Activated naive CD8-positive, alpha-beta T cell treated with anti-CD3 and anti-CD28 coated beads, Interleukin-2, amount 50 U/mL, for 16 hours (primary cell): ENCODE measurements around the gene NHLRC4.

ENCODE experiments used
- DNase-seq: peaks from one replicate; pipeline ENCODE4 v3.0.0-alpha.2; 2020; ENCODE audit warnings: low read depth, low spot score

NHLRC4 gene

GRCh38 chr16:582614-583331 is 16.0 kb downstream of the NHLRC4 start:
- no peak for DNase-seq

- no peak for DNase-seq
Observed at GRCh38 chr16:583470-583814, 16.6 kb downstream of the NHLRC4 start.

DNA sequence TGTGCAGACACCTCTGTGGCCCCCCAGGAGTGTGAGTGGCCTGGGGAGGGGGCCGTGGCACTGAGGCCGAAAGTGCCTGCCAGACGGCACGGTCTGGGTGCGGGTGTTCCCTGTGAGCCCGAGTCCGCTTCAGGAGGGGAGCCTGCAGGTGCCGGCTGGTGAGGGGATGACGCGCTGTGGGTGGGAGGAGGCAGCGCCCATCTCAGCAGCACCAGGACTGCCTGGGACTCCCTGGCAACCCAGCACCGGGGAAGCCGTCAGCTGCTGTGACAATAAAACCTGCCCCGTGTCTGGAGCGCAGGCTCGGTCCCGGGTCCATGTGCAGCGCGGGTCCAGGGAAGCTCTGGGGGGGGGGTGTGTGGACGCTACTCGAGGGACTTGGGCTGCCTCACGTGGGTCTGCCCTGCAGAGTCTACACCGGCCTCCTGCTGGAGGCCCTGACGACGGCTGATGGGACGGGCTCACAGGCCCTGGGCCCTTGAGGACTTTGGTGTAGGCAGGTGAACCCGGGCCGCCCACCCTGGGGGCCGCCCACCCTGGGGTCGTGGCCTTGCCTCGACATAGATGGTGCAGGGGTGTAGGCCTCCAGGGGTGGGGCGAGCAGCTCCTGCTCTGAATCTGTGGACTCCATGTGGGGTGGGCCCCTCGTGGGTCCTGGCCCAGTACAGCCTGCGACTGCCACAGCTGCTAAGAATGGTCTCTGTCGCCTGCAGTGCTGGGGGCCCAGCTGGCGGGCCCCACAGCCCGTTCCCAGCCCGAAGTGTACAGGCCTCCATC is 17.2 kb downstream of the NHLRC4 start:
- DNase-seq = no peak

- DNase-seq = no peak
Observed at GRCh38 chr16:585351-585750, 18.5 kb downstream of the NHLRC4 start.

- no peak for DNase-seq
Observed at GRCh38 chr16:586047-586644, 19.3 kb downstream of the NHLRC4 start.

- no peak for DNase-seq
Observed at GRCh38 chr16:586645-587590, 20.1 kb downstream of the NHLRC4 start.

GRCh38 chr16:588639-588888 is 21.8 kb downstream of the NHLRC4 start:
- no peak for DNase-seq

GRCh38 chr16:588889-589657 is 22.3 kb downstream of the NHLRC4 start:
- DNase-seq = peak; percentile 91

- DNase-seq = peak; percentile 98
Observed at GRCh38 chr16:589658-590187, 22.9 kb downstream of the NHLRC4 start, which contains the start of gene RAB40C. RAB40C (plus strand) TSS chr16:590066; CDS start chr16:590292, 226 bp downstream.

DNA sequence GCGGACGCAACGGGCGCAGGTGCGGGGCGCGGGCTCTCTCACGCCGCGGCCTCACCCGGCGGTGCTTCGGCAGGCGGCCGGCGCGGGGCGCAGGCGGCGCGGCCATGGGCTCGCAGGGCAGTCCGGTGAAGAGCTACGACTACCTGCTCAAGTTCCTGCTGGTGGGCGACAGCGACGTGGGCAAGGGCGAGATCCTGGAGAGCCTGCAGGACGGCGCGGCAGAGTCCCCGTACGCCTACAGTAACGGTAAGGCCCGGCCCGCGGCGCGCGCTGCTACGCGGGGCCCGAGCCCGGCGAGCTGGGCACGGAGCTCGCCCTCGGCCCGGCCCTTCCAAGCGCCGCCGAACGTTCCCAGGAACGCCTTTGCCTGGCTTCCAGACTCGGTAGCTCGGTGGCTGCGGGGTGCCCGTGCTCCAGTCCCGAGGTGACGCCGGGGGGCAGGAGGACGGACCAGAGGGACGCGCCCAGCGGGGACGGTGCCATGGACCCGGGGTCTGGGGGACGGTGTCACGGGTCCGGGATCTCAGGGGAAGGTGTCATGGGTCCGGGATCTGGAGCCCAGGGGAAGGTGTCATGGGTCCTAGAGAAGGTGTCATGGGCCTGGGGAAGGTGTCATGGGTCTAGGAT is 23.5 kb downstream of the NHLRC4 start:
- no peak for DNase-seq

- no peak for DNase-seq
Observed at GRCh38 chr16:590815-591200, 24.0 kb downstream of the NHLRC4 start.

GRCh38 chr16:591231-591630 is 24.4 kb downstream of the NHLRC4 start:
- DNase-seq = no peak

DNA sequence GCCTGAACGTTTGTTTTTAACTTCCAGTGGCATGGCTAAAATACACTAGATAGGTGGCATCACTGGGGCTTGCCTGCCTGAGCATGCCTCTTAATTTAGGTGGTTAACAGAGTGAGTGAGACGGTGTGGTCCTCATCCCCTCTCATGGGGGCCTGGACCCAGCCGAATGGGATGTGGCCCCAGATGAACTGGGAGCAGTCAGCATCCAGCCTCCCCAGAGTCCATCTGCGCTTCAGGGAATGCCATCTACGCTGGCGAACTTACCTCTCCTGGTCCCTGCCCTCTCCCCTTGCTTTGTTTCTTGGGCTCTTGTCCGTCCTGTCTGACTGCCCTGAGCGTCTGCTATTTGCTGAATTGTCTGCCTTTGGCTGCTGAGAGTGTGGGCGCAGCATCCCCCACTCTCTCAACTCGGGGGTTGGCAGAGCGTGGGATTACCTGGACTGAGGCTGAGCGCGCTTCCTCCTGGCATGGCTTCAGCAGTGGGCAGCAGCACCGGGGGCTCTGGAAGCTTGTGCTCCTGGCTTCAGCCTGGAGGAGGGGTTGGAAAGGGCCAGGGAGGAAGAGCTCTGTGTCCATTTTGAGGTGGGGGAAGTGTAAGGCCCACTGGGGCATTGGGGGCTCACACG is 25.2 kb downstream of the NHLRC4 start:
- no peak for DNase-seq

DNA sequence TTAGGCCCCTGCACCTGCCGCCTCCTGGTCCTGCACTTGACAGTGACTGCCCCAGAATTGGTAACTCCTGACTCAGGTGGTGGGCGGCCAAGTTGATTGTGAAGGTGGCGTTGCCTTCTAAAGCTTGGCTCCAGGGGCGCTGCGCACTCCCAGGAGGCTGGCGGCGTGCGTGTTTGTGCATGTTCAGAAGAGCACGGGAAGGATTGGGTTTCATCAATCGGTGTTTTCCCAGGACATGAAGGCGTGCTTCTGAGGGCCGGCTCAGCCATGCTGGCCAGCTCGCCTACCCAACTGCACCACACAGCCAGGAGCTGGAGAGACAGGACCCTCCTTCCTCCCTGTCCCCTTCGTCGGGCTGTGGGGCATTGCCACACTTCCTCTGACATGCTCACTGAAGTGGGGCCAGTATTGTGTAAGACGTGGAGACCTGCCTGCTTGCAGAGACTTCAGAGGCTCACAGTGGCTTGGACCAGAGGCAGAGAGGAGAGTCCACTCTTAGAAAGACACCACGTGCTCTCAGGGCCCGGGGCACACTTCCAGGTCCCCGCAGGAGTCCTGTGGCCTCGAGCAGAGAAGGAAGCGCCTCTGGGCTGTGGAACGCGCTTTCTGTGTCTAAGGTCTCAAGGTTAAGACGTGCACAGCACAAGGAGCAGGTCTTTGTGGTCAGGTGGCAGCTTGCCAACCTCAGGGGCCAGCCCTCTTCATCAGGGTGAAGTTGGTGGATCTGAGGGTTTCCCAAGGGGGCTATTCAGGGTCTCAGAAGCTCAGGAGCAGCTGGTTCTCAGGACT is 25.9 kb downstream of the NHLRC4 start:
- no peak for DNase-seq

GRCh38 chr16:593406-593805 is 26.6 kb downstream of the NHLRC4 start:
- DNase-seq = no peak

DNA sequence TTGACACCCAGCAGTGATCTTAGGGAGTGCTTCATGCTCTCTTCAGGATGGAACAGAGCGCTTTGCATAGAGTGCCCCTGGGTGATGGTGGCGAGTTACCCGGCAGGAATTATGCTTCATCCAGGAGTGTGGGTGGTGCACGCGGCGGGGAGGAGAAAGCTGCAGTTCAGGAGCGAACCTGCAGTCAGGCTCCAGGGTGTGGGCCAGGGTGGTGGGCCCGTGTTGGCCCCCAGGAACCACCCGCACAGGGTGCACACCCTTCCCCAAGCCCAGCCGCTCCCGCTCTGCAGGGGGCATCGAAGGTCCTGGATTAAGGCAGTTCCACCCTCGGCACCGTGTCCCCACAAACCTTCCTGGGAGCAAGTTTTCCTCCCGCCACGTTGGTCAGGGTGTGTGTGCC is 27.0 kb downstream of the NHLRC4 start:
- DNase-seq = no peak

GRCh38 chr16:595094-595528 is 28.3 kb downstream of the NHLRC4 start:
- no peak for DNase-seq

- DNase-seq = no peak
Observed at GRCh38 chr16:595942-596735, 29.3 kb downstream of the NHLRC4 start.
